HUES64 (cell line): ENCODE measurements around the gene DPH7.

ENCODE experiments used
- H3K27ac ChIP-seq: 2 replicates; pipeline ENCODE4 v1.7.0; 2013; ENCODE audit warnings: low read depth, low read length, inconsistent platforms
- H3K27me3 ChIP-seq: 2 replicates; pipeline ENCODE4 v1.6.1; 2013; ENCODE audit warnings: mild to moderate bottlenecking, low read length; ENCODE audit not compliant: insufficient read depth
- H3K36me3 ChIP-seq: 2 replicates; pipeline ENCODE4 v1.6.1; 2013; ENCODE audit warnings: mild to moderate bottlenecking, low read length; ENCODE audit not compliant: insufficient read depth
- H3K4me1 ChIP-seq: 2 replicates; pipeline ENCODE4 v1.6.1; 2013; ENCODE audit warnings: mild to moderate bottlenecking, low read length, moderate library complexity; ENCODE audit not compliant: insufficient read depth
- H3K4me3 ChIP-seq: 2 replicates; pipeline ENCODE4 v1.5.1; 2013; ENCODE audit warnings: mild to moderate bottlenecking, low read length, moderate library complexity
- H3K9ac ChIP-seq: 2 replicates; pipeline ENCODE4 v1.6.1; 2013; ENCODE audit warnings: mild to moderate bottlenecking, low read depth, low read length
- H3K9me3 ChIP-seq: 2 replicates; pipeline ENCODE4 v1.6.1; 2013; ENCODE audit warnings: low read depth, low read length; ENCODE audit not compliant: insufficient read depth
- WGBS: fragments of 150-250, 120-280 bp; methylation state at CpG from one replicate; pipeline ENCODE4 v1.1.7; 2013; ENCODE audit warnings: missing lambda C conversion rate; 5-methylcytosine and 5-hydroxymethylcytosine counted together

Gene DPH7

GRCh38 chr9:137589441-137590122, 10.9 kb upstream of the DPH7 start:
- Histone ChIP-seq H3K4me3 (peak overlapping the region; percentile 79), H3K4me1 (no peaks in the 10 kb centered on the region), H3K9ac (peak overlapping the region; percentile 87), H3K36me3 (peaks cover 41% of the 10 kb centered on the region), H3K27me3 (no peaks in the 10 kb centered on the region; the same call in 1 of the 2 replicates), H3K9me3 (no peaks in the 10 kb centered on the region), H3K27ac (no peak overlapping the region)
- WGBS, result 11% methylated on average over 58 of the region's 58 CpGs

DNA sequence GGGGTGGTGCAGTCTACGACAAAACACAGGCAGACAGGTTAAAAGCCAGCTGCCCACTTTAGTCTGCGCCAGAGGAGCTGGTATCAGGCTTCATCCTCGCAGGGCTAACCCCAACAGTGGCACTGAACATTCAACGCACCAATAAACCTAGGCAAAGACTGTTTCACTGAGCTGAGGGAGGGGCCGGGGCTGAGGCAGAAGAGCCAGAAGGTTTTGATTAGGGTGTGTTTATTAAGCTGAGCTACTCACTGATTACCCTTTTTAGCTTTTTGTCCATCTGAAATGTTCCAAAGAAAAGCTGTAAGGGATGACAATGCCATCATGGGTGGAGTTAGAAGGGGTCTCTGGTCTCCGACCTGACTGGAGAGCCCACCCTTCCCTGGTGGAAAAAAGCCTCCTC, 10.2 kb upstream of the DPH7 start:
- no peaks in the 10 kb centered on the region for H3K9me3 ChIP-seq
- peaks cover 48% of the 10 kb centered on the region for H3K36me3 ChIP-seq
- H3K9ac ChIP-seq, result peak overlapping the region; percentile 87
- WGBS, result 96% methylated on average over 6 of the region's 6 CpGs
- no peaks in the 10 kb centered on the region for H3K4me1 ChIP-seq
- no peaks in the 10 kb centered on the region; the same call in 1 of the 2 replicates for H3K27me3 ChIP-seq
- no peak overlapping the region for H3K27ac ChIP-seq
- H3K4me3 ChIP-seq, result peak overlapping the region; percentile 79

DNA sequence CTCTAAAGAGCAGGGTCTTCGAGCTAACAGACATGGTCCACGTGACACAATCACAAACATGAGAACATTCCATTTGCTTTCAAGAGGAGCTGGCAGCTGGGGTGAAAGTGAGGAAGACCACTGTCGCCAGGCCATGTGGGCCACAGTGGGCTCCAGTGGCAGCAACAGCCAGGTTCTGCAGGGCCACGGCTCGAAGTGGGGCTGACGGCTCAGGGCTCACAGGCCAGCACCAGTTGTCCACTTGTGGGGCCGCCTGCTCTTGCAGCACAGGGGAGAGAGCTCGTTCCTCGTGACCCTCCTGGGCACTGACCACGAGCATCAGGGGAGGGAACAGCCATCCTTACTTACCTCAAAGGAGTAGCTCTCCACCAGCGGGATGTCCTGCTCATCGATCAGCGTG, 9.6 kb upstream of the DPH7 start:
- Histone ChIP-seq H3K27ac (no peak overlapping the region), H3K4me3 (0 out of 2 replicates have a peak overlapping the region, but pooled peaks have one; percentile 79), H3K4me1 (no peaks in the 10 kb centered on the region), H3K9me3 (no peaks in the 10 kb centered on the region), H3K36me3 (peaks cover 53% of the 10 kb centered on the region), H3K9ac (peak overlapping the region; percentile 87; the same call in 1 of the 2 replicates), H3K27me3 (no peaks in the 10 kb centered on the region; the same call in 1 of the 2 replicates)
- WGBS, result 90% methylated on average over 13 of the region's 13 CpGs

- Histone ChIP-seq H3K4me1 (no peaks in the 10 kb centered on the region), H3K9me3 (no peaks in the 10 kb centered on the region), H3K27me3 (no peaks in the 10 kb centered on the region; the same call in 1 of the 2 replicates), H3K4me3 (no peak overlapping the region), H3K36me3 (peaks cover 68% of the 10 kb centered on the region), H3K27ac (no peak overlapping the region), H3K9ac (no peak overlapping the region)
- 96% methylated on average over 14 of the region's 14 CpGs for WGBS
Measured at GRCh38 chr9:137586854-137587253, 8.1 kb upstream of the DPH7 start.

DNA sequence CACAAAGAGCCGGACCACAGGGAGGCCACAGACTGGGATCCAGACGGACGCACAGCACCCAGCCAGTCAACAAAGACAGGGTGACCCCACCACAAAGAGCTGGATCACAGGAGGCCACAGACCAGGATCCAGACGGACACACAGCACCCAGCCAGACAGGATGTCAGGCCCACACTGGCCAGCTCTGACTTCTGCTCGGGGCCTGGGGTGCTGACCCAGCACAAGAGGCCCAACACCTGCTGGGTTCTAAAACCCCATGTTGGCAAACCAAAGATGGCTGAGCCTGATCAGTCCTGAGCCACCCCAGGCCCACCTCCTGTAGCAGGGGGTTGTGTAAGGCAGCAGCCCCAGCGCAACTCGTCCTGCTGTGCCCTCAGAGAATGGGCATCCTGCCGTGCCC, 5.2 kb upstream of the DPH7 start:
- no peaks in the 10 kb centered on the region for H3K27me3 ChIP-seq
- H3K27ac ChIP-seq, result no peak overlapping the region
- peaks cover 5% of the 10 kb centered on the region; the same call in 1 of the 2 replicates for H3K4me1 ChIP-seq
- no peak overlapping the region for H3K4me3 ChIP-seq
- H3K9ac ChIP-seq, result no peak overlapping the region
- no peaks in the 10 kb centered on the region for H3K9me3 ChIP-seq
- 95% methylated on average over 8 of the region's 8 CpGs for WGBS
- peaks cover 78% of the 10 kb centered on the region for H3K36me3 ChIP-seq

DNA sequence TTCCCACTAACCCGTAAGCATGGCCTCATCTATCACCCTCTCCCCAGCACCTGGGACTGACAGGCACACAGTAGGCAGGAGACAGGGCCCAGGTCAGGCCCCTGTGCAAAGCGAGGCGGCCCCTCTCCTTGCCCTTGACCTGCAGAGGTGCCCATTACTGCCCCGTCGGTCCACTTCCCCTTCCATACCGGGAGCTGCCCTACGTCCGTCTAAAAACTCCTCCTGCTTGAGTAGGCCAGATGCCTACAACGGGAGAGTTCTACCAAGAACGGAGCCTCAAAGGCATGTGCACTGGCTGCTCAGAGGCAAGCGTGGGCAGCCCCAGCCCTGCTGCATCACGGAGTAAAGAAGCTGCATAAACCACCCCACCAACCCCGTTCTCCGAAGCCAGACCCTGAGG, 4.6 kb upstream of the DPH7 start:
- Histone ChIP-seq H3K27me3 (no peaks in the 10 kb centered on the region), H3K4me3 (no peak overlapping the region), H3K9me3 (no peaks in the 10 kb centered on the region), H3K27ac (no peak overlapping the region), H3K4me1 (peaks cover 5% of the 10 kb centered on the region; the same call in 1 of the 2 replicates), H3K9ac (no peak overlapping the region), H3K36me3 (peaks cover 72% of the 10 kb centered on the region)
- 90% methylated on average over 14 of the region's 14 CpGs for WGBS

- Histone ChIP-seq H3K4me1 (peaks cover 8% of the 10 kb centered on the region), H3K27ac (no peak overlapping the region), H3K9me3 (no peaks in the 10 kb centered on the region), H3K9ac (no peak overlapping the region), H3K4me3 (no peak overlapping the region), H3K36me3 (peaks cover 62% of the 10 kb centered on the region), H3K27me3 (no peaks in the 10 kb centered on the region)
- 90% methylated on average over 20 of the region's 20 CpGs for WGBS
Measured at GRCh38 chr9:137582286-137582860, 3.6 kb upstream of the DPH7 start.

- Histone ChIP-seq H3K9ac (no peak overlapping the region), H3K9me3 (no peaks in the 10 kb centered on the region), H3K4me3 (no peak overlapping the region), H3K27ac (no peak overlapping the region), H3K36me3 (peaks cover 61% of the 10 kb centered on the region), H3K4me1 (peaks cover 11% of the 10 kb centered on the region), H3K27me3 (no peaks in the 10 kb centered on the region)
- 93% methylated on average over 22 of the region's 22 CpGs for WGBS
Measured at GRCh38 chr9:137581361-137582285, 2.9 kb upstream of the DPH7 start.

- no peak overlapping the region for H3K9ac ChIP-seq
- no peak overlapping the region for H3K27ac ChIP-seq
- H3K4me1 ChIP-seq, result peaks cover 11% of the 10 kb centered on the region
- peaks cover 61% of the 10 kb centered on the region for H3K36me3 ChIP-seq
- WGBS, result 91% methylated on average over 4 of the region's 4 CpGs
- H3K9me3 ChIP-seq, result no peaks in the 10 kb centered on the region
- no peaks in the 10 kb centered on the region for H3K27me3 ChIP-seq
- H3K4me3 ChIP-seq, result no peak overlapping the region
Measured at GRCh38 chr9:137580954-137581322, 2.2 kb upstream of the DPH7 start.

DNA sequence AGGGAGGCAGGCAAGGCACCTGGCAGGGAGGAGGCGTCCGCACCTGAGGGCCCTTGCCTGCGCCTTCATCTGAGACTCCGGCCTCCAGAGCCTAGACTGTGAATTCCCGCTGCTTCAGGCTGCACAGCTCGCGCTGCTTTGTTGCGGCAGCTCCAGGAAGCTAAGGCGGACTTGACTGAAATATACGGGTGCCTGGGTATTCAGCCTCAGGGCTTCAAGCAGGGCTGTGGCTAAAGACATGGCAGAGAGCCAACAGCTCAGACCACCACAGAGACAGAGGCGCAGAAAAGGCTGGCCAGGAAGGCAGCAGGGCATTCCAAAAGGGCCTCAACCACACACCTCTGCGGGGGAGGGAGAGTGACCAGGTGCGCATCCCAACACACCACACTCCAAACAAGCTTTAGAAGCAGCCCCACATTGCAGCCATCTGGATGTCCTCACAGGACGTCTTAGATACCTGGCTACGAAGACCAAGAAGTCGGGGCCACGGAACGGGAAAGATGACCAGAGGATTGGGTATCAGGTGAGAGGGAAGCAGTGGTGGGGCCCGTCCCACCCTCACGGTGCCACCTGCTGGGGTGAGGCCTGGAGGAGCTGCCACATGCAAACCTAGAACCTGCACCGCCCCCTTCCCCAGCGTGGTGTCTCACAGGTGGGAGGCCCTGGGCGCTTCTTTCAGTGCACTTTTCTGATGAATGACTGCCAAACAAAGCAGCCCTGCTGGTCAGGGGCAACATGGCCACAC, 1.7 kb upstream of the DPH7 start:
- Histone ChIP-seq H3K4me1 (peaks cover 11% of the 10 kb centered on the region), H3K9me3 (no peaks in the 10 kb centered on the region), H3K27me3 (no peaks in the 10 kb centered on the region), H3K27ac (no peak overlapping the region), H3K4me3 (no peak overlapping the region), H3K9ac (no peak overlapping the region), H3K36me3 (peaks cover 61% of the 10 kb centered on the region)
- 92% methylated on average over 23 of the region's 23 CpGs for WGBS
